ENCODE results near the gene SH2B2. TPM values are rescaled to one million over a fixed set of nuclear protein-coding genes. Genes with fewer than 3 reads are reported as not detected.

Gene SH2B2
- total RNA-seq, 2 donors from 2014 or later = 2.4 to 3.0 TPM

DNA sequence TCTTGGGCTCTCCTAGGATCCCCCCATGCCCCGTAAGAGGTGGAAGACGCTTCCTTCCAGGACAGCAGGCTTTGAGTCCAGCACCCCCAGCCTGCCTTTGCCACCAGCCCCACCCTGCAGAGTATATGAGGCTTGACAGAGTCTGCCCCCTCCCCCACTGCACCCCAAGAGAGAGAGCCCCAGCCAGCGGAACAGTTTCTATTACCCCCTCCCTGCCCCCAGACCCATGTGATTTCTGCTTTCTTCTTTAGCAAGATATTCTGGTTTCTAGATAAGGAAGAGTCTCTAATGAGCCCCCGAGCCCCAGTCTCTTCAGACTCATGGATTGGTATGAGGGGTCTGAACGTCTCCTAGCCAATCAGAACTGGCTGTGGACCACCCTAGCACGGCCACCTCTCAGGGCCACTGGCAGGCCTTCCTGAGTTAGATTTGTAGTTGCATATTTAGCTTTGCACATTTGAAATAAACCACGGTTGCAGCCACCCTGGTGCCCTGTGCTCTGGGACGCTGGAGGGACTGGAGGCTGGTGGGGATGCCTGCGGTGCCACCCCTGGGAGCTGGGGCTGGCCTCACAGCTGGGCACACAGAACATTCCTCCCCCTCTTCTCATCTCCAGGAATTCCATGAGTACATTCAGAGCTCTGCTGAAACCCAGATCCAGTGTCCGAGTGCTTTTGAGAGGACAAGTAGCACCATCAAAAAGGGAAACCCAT, 3.0 kb upstream of the SH2B2 start:
- ATAC-seq (no peak), DNase-seq (no peak)
- intact Hi-C loops (cut with DNase I) = loop anchor here in 1 of 2 donors (5.0 kb wide), 1 partner anchor 109 kb away; no protein-coding TSS in a partner anchor

GRCh38 chr7:102284399-102284798, 2.3 kb upstream of the SH2B2 start:
- no peak for ATAC-seq
- intact Hi-C loops (cut with DNase I) = loop anchor here in 1 of 2 donors (5.0 kb wide), 1 partner anchor 108 kb away; no protein-coding TSS in a partner anchor
- no peak for DNase-seq

- intact Hi-C loops (cut with DNase I) = loop anchor here in 1 of 2 donors (5.0 kb wide), 1 partner anchor 107 kb away; no protein-coding TSS in a partner anchor
- ATAC-seq (no peak), DNase-seq (peak; percentile 67)
Measured at GRCh38 chr7:102284891-102285539, 1.7 kb upstream of the SH2B2 start.

DNA sequence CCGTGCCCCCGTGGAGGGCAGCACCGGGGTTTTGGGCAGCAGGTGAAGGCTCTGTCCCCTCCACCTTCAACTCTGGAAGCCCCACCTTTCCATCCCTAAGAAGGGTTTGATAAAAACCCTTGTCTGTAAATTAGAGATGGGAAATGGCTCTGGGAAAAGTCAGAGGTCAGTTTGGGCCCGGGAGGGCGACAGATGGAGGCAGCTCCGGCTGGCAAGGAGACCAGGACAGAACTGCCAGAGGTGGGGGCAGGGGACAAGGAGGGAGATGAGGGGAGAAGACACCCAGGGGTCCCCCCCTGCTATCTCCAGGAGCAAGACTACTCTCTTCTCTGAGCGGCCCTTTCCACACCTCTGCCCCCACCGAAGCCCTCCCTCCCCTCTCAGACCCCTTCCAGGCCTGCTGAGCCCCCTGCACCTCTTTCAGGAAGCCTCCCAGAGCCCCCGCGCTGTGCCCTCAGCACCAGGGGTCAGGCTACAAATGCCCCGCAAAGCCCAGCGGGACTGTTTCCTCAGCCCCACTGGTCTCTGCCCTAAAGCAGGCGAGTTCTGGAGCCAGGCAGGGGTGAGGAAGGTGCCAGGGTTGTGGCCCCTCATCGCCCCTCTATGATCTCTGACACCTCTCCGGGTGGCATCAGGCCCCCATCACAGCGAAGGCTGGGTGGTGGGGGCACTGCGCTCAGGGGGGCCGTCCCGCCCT, 980 bp upstream of the SH2B2 start:
- ATAC-seq = peak in 1 of 2 donors; percentile 1
- intact Hi-C loops (cut with DNase I) = no loop called here
- DNase-seq = no peak

- intact Hi-C loops (cut with DNase I) = no loop called here
- ATAC-seq = peak; percentile 58 to 65
- DNase-seq = peak; percentile 55
Measured at GRCh38 chr7:102287111-102287980, 678 bp downstream of the SH2B2 start.

- intact Hi-C loops (cut with DNase I) = no loop called here
- ATAC-seq (no peak), DNase-seq (no peak)
Measured at GRCh38 chr7:102287981-102288278, 1.3 kb downstream of the SH2B2 start.

GRCh38 chr7:102288285-102288930, 1.7 kb downstream of the SH2B2 start:
- no peak for ATAC-seq
- no peak for DNase-seq
- intact Hi-C loops (cut with DNase I) = no loop called here

DNA sequence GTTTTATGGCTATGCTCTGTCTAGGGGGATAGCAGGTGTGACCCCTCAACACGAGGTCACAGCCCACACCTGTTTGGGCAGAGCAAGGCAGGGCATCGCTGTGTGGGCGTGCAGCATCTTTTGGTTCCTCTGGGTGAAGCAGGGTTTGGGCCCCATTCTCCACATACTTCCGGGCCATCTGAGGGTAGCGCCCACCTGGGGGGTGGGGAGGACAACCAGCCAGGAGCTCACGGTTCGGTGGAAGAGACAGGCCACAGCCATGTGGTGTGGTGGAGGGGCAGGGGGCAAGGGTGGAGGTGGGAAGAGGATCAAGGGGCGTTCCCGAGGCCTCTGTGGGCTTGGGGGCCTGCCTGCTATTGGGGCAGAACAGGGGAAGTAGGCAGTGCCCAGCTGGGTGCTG, 2.4 kb downstream of the SH2B2 start:
- intact Hi-C loops (cut with DNase I) = no loop called here
- DNase-seq (no peak), ATAC-seq (no peak)

DNA sequence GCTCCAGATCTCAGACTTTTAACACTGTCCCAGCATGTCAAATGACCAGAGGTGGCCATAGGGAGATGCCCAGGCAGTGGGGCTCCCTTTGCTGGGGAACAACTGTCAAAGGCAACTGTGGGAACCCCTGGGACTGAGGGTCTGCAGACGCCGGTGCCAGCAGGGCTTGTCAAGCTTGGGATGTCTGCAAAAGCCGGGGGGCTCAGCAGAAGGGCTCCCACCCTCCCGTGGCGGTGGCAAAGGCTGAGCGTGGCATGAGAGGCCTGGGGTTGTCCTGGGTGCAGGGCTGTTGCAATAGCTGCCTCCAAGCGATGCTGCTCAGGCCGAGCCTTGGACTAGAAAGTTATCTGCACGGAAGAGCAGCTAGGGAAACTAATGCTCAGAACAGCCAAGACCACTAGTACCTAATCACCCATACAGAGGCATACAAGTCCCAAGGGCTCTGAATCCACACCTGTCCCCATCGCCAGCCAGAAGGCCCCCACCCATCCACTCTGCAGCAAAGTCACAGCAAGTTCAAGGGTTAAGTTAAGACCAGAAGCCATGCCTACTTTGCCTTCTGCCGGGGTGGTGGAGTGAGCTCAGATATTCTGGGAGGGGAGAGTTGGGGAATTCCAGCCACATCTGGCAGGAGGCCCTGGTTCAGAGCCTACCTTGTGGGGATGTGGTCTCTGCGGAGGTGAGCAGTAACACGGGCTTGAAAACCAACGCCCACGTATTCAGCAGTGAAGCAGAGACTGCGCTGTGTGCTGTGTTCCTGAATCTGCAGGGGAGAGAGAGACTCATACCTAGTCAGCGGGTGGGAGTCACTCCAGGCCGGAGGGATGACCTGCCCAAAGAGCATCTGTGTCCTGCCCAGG, 4.6 kb downstream of the SH2B2 start:
- DNase-seq = no peak
- ATAC-seq = no peak

DNA sequence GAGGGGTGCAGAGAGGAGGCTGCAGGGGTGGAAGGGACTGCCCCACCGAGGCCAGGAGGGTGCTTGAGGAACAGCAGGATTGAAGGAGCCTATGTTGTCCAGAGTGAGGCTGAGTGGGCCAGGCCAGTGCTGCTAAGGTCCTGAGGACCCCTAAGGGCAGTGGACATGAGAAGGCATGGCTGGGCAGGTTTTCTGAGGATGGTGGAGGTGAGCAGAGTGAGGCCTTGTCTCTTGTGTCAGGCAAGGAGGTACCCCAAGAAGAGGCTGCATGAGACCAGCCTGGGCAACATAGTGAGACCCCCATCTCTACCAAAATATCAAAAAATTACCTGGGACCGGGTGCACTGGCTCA, 5.2 kb downstream of the SH2B2 start:
- no peak for DNase-seq
- intact Hi-C loops (cut with DNase I) = no loop called here
- ATAC-seq = no peak

More for the DNA sequence above, 4.6 kb downstream of the SH2B2 start:
- intact Hi-C loops (cut with DNase I) = no loop called here

DNA sequence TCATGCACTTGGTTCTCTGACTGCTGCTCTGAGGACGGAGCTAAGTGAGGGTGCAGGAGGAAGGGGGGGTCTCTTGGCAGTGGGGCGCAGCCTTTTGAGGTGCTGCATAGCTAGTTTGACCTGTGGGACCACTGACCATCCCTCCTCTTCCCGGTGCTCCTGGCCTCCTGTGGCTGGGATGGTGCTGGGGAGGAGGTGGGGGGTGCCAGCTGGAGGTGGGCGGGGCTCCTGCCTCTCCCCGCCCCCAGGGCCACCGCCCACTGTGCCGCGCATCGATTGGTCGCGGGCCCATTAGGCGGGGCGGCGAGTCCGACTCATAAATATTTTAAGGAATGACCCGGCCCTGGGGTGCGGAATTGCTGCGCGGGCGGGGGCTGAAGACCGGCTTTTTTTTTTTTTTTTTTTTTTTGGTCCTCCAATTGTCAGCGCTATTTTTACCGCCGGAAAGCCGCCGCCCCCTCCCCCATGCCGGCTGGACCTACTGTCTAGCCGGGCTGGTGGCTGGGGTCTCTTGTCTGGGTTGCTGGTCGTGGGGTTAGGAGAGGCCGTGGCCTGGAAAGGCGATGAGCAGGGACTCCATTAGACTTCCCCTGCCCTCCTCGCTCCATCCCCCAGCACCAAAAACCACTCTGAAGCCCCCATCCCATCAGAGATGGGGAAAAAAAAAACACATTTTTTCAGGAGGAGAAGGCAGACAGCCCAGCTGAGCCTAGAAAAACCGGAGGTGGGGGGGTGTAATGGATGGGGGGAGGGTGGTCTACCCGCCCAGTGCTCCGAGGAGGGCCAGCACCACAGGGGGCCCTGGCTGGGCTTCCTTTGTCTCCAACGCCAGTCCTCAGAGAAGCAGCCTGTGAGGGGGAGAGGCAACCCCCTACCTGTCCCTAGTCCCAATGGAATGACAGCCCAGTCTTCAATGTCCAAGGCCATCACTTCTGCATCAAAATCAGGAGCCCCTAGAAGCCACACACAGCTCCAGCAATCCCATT, 6.4 kb downstream of the SH2B2 start:
- intact Hi-C loops (cut with DNase I) = no loop called here
- ATAC-seq (no peak), DNase-seq (no peak)

DNA sequence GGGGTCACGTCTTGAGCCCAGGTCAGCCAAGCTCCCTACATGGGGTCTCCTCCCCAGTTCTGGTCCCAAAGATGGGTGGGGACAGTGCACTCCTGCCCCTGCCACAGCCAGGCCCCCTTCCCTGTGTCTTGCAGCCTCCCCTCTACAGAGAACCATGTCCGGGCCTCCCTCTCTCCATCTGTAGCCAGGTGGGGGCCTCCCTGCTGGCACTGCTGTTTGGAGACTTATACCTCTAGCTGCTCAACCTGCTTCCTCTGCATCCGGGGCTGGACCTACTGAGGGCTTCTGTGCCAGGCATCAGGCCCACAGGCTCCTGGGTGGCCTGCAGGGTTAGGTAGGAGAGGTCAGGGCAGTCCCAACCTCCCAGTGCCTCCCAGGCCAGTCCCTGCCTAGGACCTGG, 7.9 kb downstream of the SH2B2 start:
- DNase-seq (no peak), ATAC-seq (no peak)
- intact Hi-C loops (cut with DNase I) = no loop called here

DNA sequence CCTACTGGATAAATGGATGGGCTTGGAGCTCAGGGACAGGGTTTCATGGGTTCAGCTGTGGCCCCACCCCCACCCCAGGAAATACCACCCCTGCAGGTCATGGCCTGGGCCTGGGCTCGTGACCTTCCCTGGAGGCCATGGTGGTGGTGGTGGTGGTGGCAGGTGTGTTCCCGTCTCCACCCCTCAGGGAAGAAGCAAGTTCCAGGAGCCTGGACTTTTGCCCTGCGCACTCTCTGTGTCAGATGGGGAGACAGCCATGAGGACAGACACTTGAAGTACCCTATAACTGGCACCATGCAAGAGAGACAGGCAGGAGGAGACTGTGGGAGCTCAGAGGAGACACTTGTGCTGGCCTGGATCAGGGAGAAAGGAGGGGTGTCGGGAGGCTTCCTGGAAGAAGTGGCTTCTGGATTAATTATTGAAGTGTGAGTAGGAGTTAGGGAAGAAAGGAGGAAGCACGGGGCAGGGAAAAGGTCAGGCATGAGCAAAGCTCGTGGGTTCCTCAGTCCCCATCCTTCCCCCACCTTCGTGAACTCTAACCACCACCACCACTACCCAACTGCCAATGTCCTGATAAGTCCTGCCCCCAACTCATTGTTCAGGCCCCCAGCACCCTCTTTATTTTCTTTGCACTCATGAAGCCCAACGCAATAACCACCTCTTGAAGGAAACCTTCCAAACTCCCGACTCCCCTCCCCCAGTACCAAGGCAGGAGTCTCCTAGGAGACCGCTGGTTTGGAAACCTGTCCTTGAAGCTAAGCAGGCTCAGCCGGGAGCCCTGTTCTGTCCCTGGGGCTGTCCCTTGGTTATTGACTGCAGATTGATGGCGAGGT, 8.9 kb downstream of the SH2B2 start:
- DNase-seq (no peak), ATAC-seq (no peak)
- intact Hi-C loops (cut with DNase I) = no loop called here

- intact Hi-C loops (cut with DNase I) = no loop called here
- ATAC-seq (no peak), DNase-seq (no peak)
Measured at GRCh38 chr7:102296179-102296438, 9.4 kb downstream of the SH2B2 start.

DNA sequence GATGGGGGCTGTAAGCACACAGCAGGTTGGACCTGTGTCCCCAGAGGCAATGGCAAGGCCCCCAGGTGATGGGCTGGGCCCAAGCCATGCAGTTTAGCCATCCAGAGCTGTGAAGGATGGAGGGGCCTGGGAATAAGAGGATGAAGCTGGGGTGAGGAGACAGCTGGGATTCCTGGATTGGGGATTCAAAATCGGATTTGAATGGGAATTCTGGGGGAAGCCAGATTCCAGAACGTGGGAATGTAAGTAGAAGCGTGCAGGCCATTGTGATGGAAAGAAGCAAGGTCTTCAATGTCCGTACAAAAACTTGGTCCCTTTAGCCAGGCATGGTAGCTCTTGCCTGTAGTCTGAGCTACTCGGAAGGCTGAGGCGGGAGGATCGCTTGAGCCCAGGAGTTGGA, 9.8 kb downstream of the SH2B2 start:
- intact Hi-C loops (cut with DNase I) = no loop called here
- no peak for ATAC-seq
- no peak for DNase-seq

DNA sequence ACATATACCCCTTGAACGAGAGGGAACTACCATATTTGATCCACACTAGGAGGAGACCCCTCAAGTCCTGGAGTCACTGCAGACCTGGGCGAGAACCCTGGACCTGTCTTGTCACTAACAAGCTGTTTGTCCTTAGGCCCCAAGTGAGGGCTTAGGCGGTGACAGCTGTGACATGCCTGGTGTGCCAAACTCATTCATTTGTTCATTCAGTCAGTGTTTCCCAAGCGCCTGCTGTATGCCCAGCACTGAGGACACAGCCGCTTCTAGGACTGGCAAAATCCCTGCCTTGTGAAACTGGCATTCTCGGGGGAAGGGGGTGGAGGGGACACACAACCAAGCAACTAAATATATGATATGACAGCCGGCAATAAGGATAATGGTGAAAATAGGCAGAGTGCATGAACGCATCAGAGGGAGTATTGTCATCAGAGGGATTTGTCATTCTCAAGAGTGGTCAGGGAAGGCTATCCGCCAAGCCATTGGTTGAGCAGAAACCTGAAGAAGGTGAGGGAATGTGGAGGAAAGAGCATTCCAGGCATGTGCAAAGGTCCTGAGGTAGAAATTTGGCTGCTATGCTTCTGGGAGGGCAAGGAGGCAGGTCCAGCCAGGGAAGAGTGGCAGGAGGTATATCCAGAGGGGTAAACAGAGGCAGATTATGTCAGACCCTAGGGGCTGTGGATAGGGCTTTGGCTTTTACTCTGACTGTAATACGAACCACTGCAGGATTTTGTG, 11.0 kb downstream of the SH2B2 start:
- intact Hi-C loops (cut with DNase I) = no loop called here
- ATAC-seq = no peak

More for the DNA sequence above, 11.0 kb downstream of the SH2B2 start:
- DNase-seq = no peak

Measured in left cardiac atrium (tissue), 4 donors.